ENCODE measurements around the gene DICER1.

DICER1 gene

GRCh38 chr14:95062220-95062619 lies 95.1 kb downstream of the DICER1 start:
- TF ChIP-seq GATA3 (IDR thresholded peaks at IDR 0.05; ENCODE audit: low read depth, low read length): no peak
- TF ChIP-seq GATA2 (IDR thresholded peaks at IDR 0.05; ENCODE audit: low read depth, low read length): no peak

GRCh38 chr14:95061317-95062093 lies 95.8 kb downstream of the DICER1 start:
- TF ChIP-seq GATA2 (IDR thresholded peaks at IDR 0.05; ENCODE audit: low read depth, low read length) (no peak), GATA3 (IDR thresholded peaks at IDR 0.05; ENCODE audit: low read depth, low read length) (no peak)

- TF ChIP-seq GATA2 (IDR thresholded peaks at IDR 0.05; ENCODE audit: low read depth, low read length): no peak
- no peak for TF ChIP-seq GATA3 (IDR thresholded peaks at IDR 0.05; ENCODE audit: low read depth, low read length)
Observed at GRCh38 chr14:95059126-95059525, 98.2 kb downstream of the DICER1 start.

- TF ChIP-seq GATA3 (IDR thresholded peaks at IDR 0.05; ENCODE audit: low read depth, low read length) (no peak), GATA2 (IDR thresholded peaks at IDR 0.05; ENCODE audit: low read depth, low read length) (no peak)
Observed at GRCh38 chr14:95058491-95058890, 98.8 kb downstream of the DICER1 start.

GRCh38 chr14:95057851-95058250 lies 99.5 kb downstream of the DICER1 start:
- TF ChIP-seq GATA3 (IDR thresholded peaks at IDR 0.05; ENCODE audit: low read depth, low read length) (no peak), GATA2 (IDR thresholded peaks at IDR 0.05; ENCODE audit: low read depth, low read length) (no peak)

- TF ChIP-seq GATA3 (IDR thresholded peaks at IDR 0.05; ENCODE audit: low read depth, low read length) (no peak), GATA2 (IDR thresholded peaks at IDR 0.05; ENCODE audit: low read depth, low read length) (no peak)
Observed at GRCh38 chr14:95057147-95057546, 100.2 kb downstream of the DICER1 start.

GRCh38 chr14:95056476-95056875 lies 100.9 kb downstream of the DICER1 start:
- no peak for TF ChIP-seq GATA2 (IDR thresholded peaks at IDR 0.05; ENCODE audit: low read depth, low read length)
- TF ChIP-seq GATA3 (IDR thresholded peaks at IDR 0.05; ENCODE audit: low read depth, low read length): no peak

GRCh38 chr14:95055318-95055717 lies 102.0 kb downstream of the DICER1 start:
- TF ChIP-seq GATA2 (IDR thresholded peaks at IDR 0.05; ENCODE audit: low read depth, low read length) (no peak), GATA3 (IDR thresholded peaks at IDR 0.05; ENCODE audit: low read depth, low read length) (no peak)

GRCh38 chr14:95054346-95055280 lies 102.7 kb downstream of the DICER1 start:
- TF ChIP-seq GATA2 (IDR thresholded peaks at IDR 0.05; ENCODE audit: low read depth, low read length): no peak
- no peak for TF ChIP-seq GATA3 (IDR thresholded peaks at IDR 0.05; ENCODE audit: low read depth, low read length)

GRCh38 chr14:95052016-95052585 lies 105.2 kb downstream of the DICER1 start:
- TF ChIP-seq GATA2 (IDR thresholded peaks at IDR 0.05; ENCODE audit: low read depth, low read length): no peak
- no peak for TF ChIP-seq GATA3 (IDR thresholded peaks at IDR 0.05; ENCODE audit: low read depth, low read length)

- TF ChIP-seq GATA3 (IDR thresholded peaks at IDR 0.05; ENCODE audit: low read depth, low read length): no peak
Observed at GRCh38 chr14:95049952-95050351, 107.4 kb downstream of the DICER1 start.

GRCh38 chr14:95048771-95049312 lies 108.5 kb downstream of the DICER1 start:
- no peak for TF ChIP-seq GATA3 (IDR thresholded peaks at IDR 0.05; ENCODE audit: low read depth, low read length)
- no peak for TF ChIP-seq GATA2 (IDR thresholded peaks at IDR 0.05; ENCODE audit: low read depth, low read length)

GRCh38 chr14:95047754-95048153 lies 109.6 kb downstream of the DICER1 start:
- TF ChIP-seq GATA3 (IDR thresholded peaks at IDR 0.05; ENCODE audit: low read depth, low read length) (no peak), GATA2 (IDR thresholded peaks at IDR 0.05; ENCODE audit: low read depth, low read length) (no peak)

Measured in SH-SY5Y (cell line).